Activated naive CD8-positive, alpha-beta T cell treated with anti-CD3 and anti-CD28 coated beads for 36 hours (primary cell): ENCODE data around the gene TUBA4A. TPM values are rescaled to one million over a fixed set of nuclear protein-coding genes. Genes with fewer than 3 reads are reported as not detected.

ENCODE experiments used
- DNase-seq: peaks from one replicate; pipeline ENCODE4 v3.0.0; 2021
- H3K27ac Mint-ChIP-seq: one replicate; pipeline ENCODE4 v1.8.0; 2022; ENCODE audit warnings: mild to moderate bottlenecking, moderate library complexity, mixed read lengths
- H3K27me3 Mint-ChIP-seq: one replicate; pipeline ENCODE4 v1.8.0; 2022; ENCODE audit warnings: mild to moderate bottlenecking, mixed read lengths
- H3K36me3 Mint-ChIP-seq: one replicate; pipeline ENCODE4 v1.8.0; 2021; ENCODE audit warnings: mild to moderate bottlenecking, mixed read lengths
- H3K4me1 Mint-ChIP-seq: one replicate; pipeline ENCODE4 v1.8.0; 2021; ENCODE audit warnings: mixed read lengths
- H3K4me3 Mint-ChIP-seq: one replicate; pipeline ENCODE4 v1.8.0; 2022; ENCODE audit warnings: mild to moderate bottlenecking, moderate library complexity, mixed read lengths
- H3K9me3 Mint-ChIP-seq: one replicate; pipeline ENCODE4 v1.8.0; 2022; ENCODE audit warnings: mixed read lengths
- total RNA-seq, 2 experiments: library from RNA; stranded (reverse); gene quantifications; one replicate each; pipeline ENCODE4 v1.2.3, GENCODE V29; 2021

TUBA4A gene
- total RNA-seq, 2 experiments from 2014 or later, result 208 to 212 TPM

GRCh38 chr2:219219784-219220532, 33.8 kb downstream of the TUBA4A start:
- no peaks in the 10 kb centered on the region for H3K9me3 Mint-ChIP-seq
- H3K4me1 Mint-ChIP-seq, result peaks cover 21% of the 10 kb centered on the region
- H3K4me3 Mint-ChIP-seq, result no peak overlapping the region
- no peak for DNase-seq
- peak overlapping the region; percentile 19 for H3K27ac Mint-ChIP-seq
- no peaks in the 10 kb centered on the region for H3K27me3 Mint-ChIP-seq
- peaks cover 25% of the 10 kb centered on the region for H3K36me3 Mint-ChIP-seq

GRCh38 chr2:219218732-219219701, 34.7 kb downstream of the TUBA4A start, which contains the start of gene ABCB6:
ABCB6 (minus strand) TSS chr2:219218958; CDS start chr2:219218673, 285 bp downstream.
- Mint-ChIP-seq H3K27ac (peak within 1 kb of the TSS; percentile 82), H3K27me3 (no peaks in the 10 kb centered on the region), H3K4me1 (peaks cover 21% of the 10 kb centered on the region), H3K9me3 (no peaks in the 10 kb centered on the region), H3K4me3 (peak within 1 kb of the TSS; percentile 87), H3K36me3 (peaks cover 28% of the 10 kb centered on the region)
- DNase-seq, result peak; percentile 90

GRCh38 chr2:219218217-219218731, 35.4 kb downstream of the TUBA4A start:
- peak overlapping the region; percentile 87 for H3K4me3 Mint-ChIP-seq
- H3K27me3 Mint-ChIP-seq, result no peaks in the 10 kb centered on the region
- H3K27ac Mint-ChIP-seq, result peak overlapping the region; percentile 80
- DNase-seq, result peak; percentile 47
- peaks cover 21% of the 10 kb centered on the region for H3K4me1 Mint-ChIP-seq
- peaks cover 25% of the 10 kb centered on the region for H3K36me3 Mint-ChIP-seq
- H3K9me3 Mint-ChIP-seq, result no peaks in the 10 kb centered on the region

DNA sequence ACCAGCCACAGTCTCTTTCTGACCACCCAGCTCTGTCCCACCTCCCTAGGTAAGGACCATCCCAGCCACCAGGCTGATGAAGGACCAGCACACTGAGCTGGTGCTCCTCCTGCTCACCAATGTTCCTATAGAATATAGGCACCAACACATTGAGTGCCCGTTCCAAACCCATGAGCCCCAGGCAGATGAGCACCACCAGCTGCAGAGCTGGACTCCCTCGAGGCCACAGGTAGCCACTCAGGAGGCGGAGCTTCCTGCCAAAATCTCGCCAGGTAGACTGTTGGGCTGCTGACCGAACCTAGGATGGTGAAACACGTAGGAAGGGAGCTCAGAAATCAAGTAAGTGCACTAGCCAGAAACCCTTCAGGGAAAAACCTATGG, 37.2 kb downstream of the TUBA4A start:
- Mint-ChIP-seq H3K4me1 (peaks cover 23% of the 10 kb centered on the region), H3K36me3 (peaks cover 31% of the 10 kb centered on the region), H3K9me3 (no peaks in the 10 kb centered on the region), H3K27ac (no peak overlapping the region), H3K27me3 (no peaks in the 10 kb centered on the region), H3K4me3 (no peak overlapping the region)
- no peak for DNase-seq

GRCh38 chr2:219215871-219216534, 37.7 kb downstream of the TUBA4A start:
- Mint-ChIP-seq H3K27me3 (no peaks in the 10 kb centered on the region), H3K27ac (no peak overlapping the region), H3K4me1 (peaks cover 25% of the 10 kb centered on the region), H3K9me3 (no peaks in the 10 kb centered on the region), H3K4me3 (no peak overlapping the region), H3K36me3 (peaks cover 31% of the 10 kb centered on the region)
- DNase-seq, result no peak

DNA sequence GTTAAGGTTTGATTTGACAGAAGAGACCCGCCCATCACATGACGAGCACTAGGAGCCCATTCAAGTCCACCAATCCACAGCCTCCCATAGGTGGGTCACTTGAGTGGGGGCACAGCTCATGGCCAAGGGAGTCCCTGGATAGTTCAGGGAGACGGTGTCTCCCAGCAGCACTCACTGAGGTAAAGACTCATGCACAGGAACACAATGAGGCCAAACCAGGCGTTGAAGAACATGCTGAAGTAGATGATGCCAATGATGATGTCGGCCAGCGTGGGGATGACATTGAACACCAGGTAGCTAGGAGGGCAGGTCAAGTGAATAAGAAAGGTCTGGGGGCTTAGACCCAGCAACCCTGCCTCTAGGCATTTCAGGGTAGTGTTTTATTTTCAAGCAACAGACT, 38.9 kb downstream of the TUBA4A start:
- Mint-ChIP-seq H3K4me1 (peaks cover 31% of the 10 kb centered on the region), H3K27ac (no peak overlapping the region)
- no peak for DNase-seq

DNA sequence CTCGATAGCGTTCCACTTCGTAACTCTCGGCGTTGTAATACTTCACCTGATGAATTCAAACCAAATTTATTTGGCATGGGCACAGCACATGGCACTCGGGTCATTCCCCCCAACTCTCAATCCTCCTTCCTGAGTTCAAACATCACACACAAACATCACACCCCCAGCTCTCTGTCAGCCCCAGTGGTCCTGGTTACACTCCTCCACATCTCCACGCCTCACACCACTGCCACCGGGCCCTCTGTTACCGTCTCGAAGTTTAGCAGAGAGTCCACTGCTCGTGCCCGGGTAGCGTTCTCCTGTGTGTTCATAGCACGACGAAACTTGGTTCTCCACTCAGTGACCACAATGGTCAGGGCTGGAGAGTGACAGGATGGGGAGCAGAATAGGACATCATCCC, 39.6 kb downstream of the TUBA4A start:
- no peak overlapping the region for H3K4me3 Mint-ChIP-seq
- peaks cover 33% of the 10 kb centered on the region for H3K36me3 Mint-ChIP-seq
- DNase-seq, result no peak
- no peaks in the 10 kb centered on the region for H3K27me3 Mint-ChIP-seq
- no peak overlapping the region for H3K27ac Mint-ChIP-seq
- H3K4me1 Mint-ChIP-seq, result peaks cover 34% of the 10 kb centered on the region
- H3K9me3 Mint-ChIP-seq, result no peaks in the 10 kb centered on the region

More for the DNA sequence above, 38.9 kb downstream of the TUBA4A start:
- Mint-ChIP-seq H3K9me3 (no peaks in the 10 kb centered on the region), H3K36me3 (peaks cover 33% of the 10 kb centered on the region), H3K4me3 (no peak overlapping the region), H3K27me3 (no peaks in the 10 kb centered on the region)

DNA sequence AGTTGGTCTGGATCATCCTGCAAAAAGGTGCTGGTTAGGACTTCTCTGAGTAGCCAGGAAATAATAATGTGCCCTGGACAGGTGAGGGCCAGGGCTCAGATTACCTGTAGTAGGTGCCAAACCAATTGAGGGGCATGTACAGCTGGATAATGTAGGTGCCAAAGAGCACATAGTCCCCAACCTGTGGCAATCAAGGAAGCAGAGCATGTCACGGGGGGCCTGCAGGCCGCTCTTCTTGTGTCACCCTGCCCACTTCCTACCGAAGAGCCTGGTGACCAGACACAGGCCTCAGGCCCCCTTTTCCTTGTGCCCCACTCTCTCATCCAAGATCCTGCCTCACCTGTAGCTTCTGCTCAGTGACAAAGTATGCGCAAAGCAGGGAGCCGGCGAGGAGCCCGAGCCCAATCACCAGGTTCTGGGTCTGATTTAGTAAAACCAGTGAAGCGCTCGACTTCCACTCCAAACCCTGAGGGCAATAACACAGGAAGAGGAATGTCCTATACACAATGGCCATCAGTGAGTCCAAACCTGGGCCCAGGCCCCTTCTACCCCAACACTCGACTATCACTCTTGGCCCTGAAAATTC, 40.1 kb downstream of the TUBA4A start:
- Mint-ChIP-seq H3K4me1 (peaks cover 37% of the 10 kb centered on the region), H3K36me3 (peaks cover 35% of the 10 kb centered on the region), H3K27ac (no peak overlapping the region), H3K27me3 (no peaks in the 10 kb centered on the region), H3K9me3 (no peaks in the 10 kb centered on the region), H3K4me3 (no peak overlapping the region)
- DNase-seq, result no peak

DNA sequence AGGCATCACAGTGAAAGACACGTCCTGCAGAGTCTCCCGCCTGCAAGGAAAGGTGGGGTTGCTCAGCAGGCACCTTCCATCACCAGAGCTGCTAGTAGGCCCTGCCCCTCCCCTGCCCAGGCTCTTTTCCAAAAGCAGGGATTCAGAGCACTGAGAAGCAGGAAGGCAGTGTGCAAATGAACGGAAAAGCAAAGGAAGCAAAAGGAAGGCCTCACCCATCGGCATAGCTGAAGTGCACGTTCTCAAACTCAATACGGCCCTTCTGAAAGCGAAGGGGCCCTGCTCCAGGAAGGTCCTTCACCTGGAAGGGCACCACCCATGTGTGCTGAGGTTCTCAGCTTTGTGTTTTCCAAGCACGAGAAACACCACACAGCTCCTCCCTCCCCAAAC, 40.7 kb downstream of the TUBA4A start:
- no peaks in the 10 kb centered on the region for H3K27me3 Mint-ChIP-seq
- no peaks in the 10 kb centered on the region for H3K9me3 Mint-ChIP-seq
- H3K27ac Mint-ChIP-seq, result no peak overlapping the region
- H3K36me3 Mint-ChIP-seq, result peaks cover 40% of the 10 kb centered on the region
- no peak overlapping the region for H3K4me3 Mint-ChIP-seq
- H3K4me1 Mint-ChIP-seq, result peaks cover 42% of the 10 kb centered on the region
- no peak for DNase-seq

- Mint-ChIP-seq H3K27ac (peak overlapping the region; percentile 3), H3K4me3 (no peak overlapping the region), H3K9me3 (no peaks in the 10 kb centered on the region), H3K27me3 (no peaks in the 10 kb centered on the region), H3K36me3 (peaks cover 33% of the 10 kb centered on the region), H3K4me1 (peaks cover 40% of the 10 kb centered on the region)
- DNase-seq, result no peak
Observed at GRCh38 chr2:219210886-219211362, 42.8 kb downstream of the TUBA4A start.

DNA sequence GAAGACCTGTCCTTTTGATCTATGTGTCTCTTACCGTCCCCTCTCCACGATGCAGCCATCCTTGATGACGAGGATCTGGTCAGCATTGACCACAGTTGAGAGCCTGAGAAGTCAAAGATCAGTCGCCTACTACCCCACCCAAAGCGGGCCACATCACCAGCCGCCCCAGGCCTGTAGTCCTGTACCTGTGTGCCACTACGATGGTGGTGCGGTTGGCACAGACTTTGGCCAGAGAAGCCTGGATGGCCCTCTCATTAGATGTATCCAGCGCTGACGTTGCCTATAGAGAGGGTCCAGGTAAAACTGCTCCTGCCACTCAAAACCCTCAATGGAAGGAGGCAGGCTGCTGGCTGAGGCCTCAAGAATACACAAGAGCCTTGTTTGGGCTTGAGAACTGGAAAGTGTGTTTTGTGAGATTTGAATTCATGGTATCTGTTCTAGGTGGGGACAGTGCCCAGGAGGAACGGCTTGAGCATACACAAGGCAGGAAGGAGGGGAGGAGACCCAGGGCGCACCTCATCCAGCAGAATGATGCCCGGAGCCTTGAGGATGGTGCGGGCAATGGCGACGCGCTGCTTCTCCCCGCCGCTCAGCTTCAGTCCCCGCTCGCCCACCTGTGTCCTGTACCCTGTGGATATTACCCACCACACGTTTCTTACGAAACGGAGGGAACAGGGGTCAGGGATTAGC, 43.4 kb downstream of the TUBA4A start:
- H3K27ac Mint-ChIP-seq, result peak overlapping the region; percentile 86

GRCh38 chr2:219209236-219210195, 44.2 kb downstream of the TUBA4A start:
- Mint-ChIP-seq H3K4me3 (no peak overlapping the region), H3K27me3 (no peaks in the 10 kb centered on the region), H3K27ac (peak overlapping the region; percentile 86), H3K4me1 (peaks cover 41% of the 10 kb centered on the region), H3K9me3 (peaks cover 1% of the 10 kb centered on the region), H3K36me3 (peaks cover 32% of the 10 kb centered on the region)
- DNase-seq, result no peak

More for the DNA sequence above, 43.4 kb downstream of the TUBA4A start:
- Mint-ChIP-seq H3K4me1 (peaks cover 41% of the 10 kb centered on the region), H3K9me3 (no peaks in the 10 kb centered on the region), H3K4me3 (no peak overlapping the region), H3K27me3 (no peaks in the 10 kb centered on the region), H3K36me3 (peaks cover 32% of the 10 kb centered on the region)
- no peak for DNase-seq
